HepG2 (cell line): ENCODE measurements around the gene CKB. TPM values are rescaled to one million over a fixed set of nuclear protein-coding genes. Genes with fewer than 3 reads are reported as not detected.

Experiments used
- ATAC-seq: fragments of 200-7000 bp; cut with Tn5 transposase; 3 replicates; pipeline ENCODE4 v1.9.1; 2020; ENCODE audit warnings: mild to moderate bottlenecking, moderate library complexity
- BruUV-seq: library from RNA; stranded (reverse); fragments of 400-500 nt; replicated peaks from 2 replicates; lab custom pipeline; 2021; lab: Mats Ljungman, UMichigan
- CTCF ChIA-PET: fragments of 300-600 bp; formaldehyde crosslinking; extraction: SDS; loops from one replicate; lab custom pipeline; 2021; ENCODE audit warnings: low total read pairs, inconsistent platforms, low intra/inter-chr PET ratio; lab: Yijun Ruan, JAX
- POLR2A ChIA-PET: fragments of 350-600 bp; sonication (Branson Sonifier 250); formaldehyde crosslinking; loops from one replicate; lab custom pipeline; 2020; ENCODE audit warnings: antibody characterized with exemption, inconsistent platforms; lab: Yijun Ruan, JAX
- DNase-seq: peaks from one replicate; pipeline ENCODE4 v3.0.0-alpha.2; 2015; ENCODE audit warnings: low spot score
- FAIRE-seq: peaks from 3 replicates; lab custom pipeline; 2011; peaks lifted over from hg19 to GRCh38; lab: Jason Lieb, UNC
- H2AFZ ChIP-seq: one replicate; pipeline ENCODE4 v1.6.1; 2011; ENCODE audit warnings: low read length, inconsistent platforms
- H3K27ac ChIP-seq: fragments of 300-600 bp; 3 replicates; pipeline ENCODE4 v1.8.0; 2011; ENCODE audit warnings: mixed run types, mild to moderate bottlenecking, mixed read lengths, low read length, inconsistent platforms; ENCODE audit not compliant: insufficient read depth; ENCODE audit errors: extremely low read length
- H3K27me3 ChIP-seq, 2 experiments: fragments of 200-600 bp in 1 of 2; 2 replicates in 1 of 2; 3 replicates in 1 of 2; pipeline versions ENCODE4 v1.6.0 to v1.8.0; 2011; ENCODE audit warnings: low read length in 2 of 2, mild to moderate bottlenecking in 2 of 2, moderate library complexity in 2 of 2, inconsistent platforms in 1 of 2; ENCODE audit not compliant: insufficient read depth in 2 of 2, control insufficient read depth in 1 of 2
- H3K36me3 ChIP-seq, 2 experiments: fragments of 200-600 bp in 1 of 2; replicated peaks in 1 of 2; 2 replicates in 1 of 2; 3 replicates in 1 of 2; pipeline versions ENCODE4 v1.5.1 to v1.8.0; 2011; ENCODE audit warnings: low read length in 2 of 2, inconsistent platforms in 1 of 2; ENCODE audit not compliant: insufficient read depth in 2 of 2, control insufficient read depth in 1 of 2
- H3K4me1 ChIP-seq: 2 replicates; pipeline ENCODE4 v1.5.1; 2012; ENCODE audit warnings: low read length, inconsistent platforms; ENCODE audit not compliant: insufficient read depth
- H3K4me2 ChIP-seq: 2 replicates; pipeline ENCODE4 v1.6.0; 2011; ENCODE audit warnings: low read depth, low read length, inconsistent platforms
- H3K4me3 ChIP-seq, 3 experiments: fragments of 200-600 bp in 1 of 3; sonication (generic), shearing (Covaris generic) in 1 of 3; replicated peaks in 1 of 3; 2 replicates each; pipeline ENCODE4 v1.5.1; 2011 to 2016; ENCODE audit warnings: low read length in 3 of 3, inconsistent platforms in 2 of 3, low read depth in 2 of 3, mild to moderate bottlenecking in 2 of 3, control low read depth in 1 of 3, mixed read lengths in 1 of 3; ENCODE audit not compliant: insufficient read depth in 1 of 3
- H3K79me2 ChIP-seq: one replicate; pipeline ENCODE4 v1.6.1; 2011; ENCODE audit warnings: low read length, inconsistent platforms; ENCODE audit not compliant: insufficient read depth
- H3K9ac ChIP-seq: 2 replicates; pipeline ENCODE4 v1.6.0; 2011; ENCODE audit warnings: mild to moderate bottlenecking, low read depth, low read length, inconsistent platforms; ENCODE audit not compliant: insufficient read depth
- H3K9me3 ChIP-seq: 2 replicates; pipeline ENCODE4 v1.5.1; 2012; ENCODE audit warnings: mild to moderate bottlenecking, low read length
- H4K20me1 ChIP-seq: 2 replicates; pipeline ENCODE4 v1.6.0; 2011; ENCODE audit warnings: inconsistent platforms, mild to moderate bottlenecking, low read length, moderate library complexity; ENCODE audit not compliant: insufficient read depth
- ADNP ChIP-seq: sonication (generic); formaldehyde crosslinking; IDR thresholded peaks from 2 replicates; pipeline ENCODE4 v1.4.0; 2020; ENCODE audit warnings: missing genetic modification reagents
- ERF ChIP-seq: IDR thresholded peaks from 2 replicates; pipeline ENCODE4 v1.6.1; 2018; ENCODE audit warnings: missing biosample characterization, missing genetic modification reagents
- FOXA1 ChIP-seq, 2 experiments: fragments of 450-650 bp in 1 of 2; sonication (generic) in 1 of 2; formaldehyde crosslinking in 1 of 2; IDR thresholded peaks; 2 replicates each; pipeline versions ENCODE4 v1.4.0 to v1.6.1; 2016 to 2020; ENCODE audit warnings: missing genetic modification reagents in 1 of 2
- IRX3 ChIP-seq: sonication (generic); formaldehyde crosslinking; IDR thresholded peaks from 2 replicates; pipeline ENCODE4 v1.8.1; 2023; ENCODE audit warnings: mild to moderate bottlenecking, low read depth, missing genetic modification reagents, borderline replicate concordance
- MYC ChIP-seq: sonication (generic); formaldehyde crosslinking; IDR thresholded peaks from 2 replicates; pipeline ENCODE4 v1.9.0; 2021; ENCODE audit warnings: missing genetic modification reagents, borderline replicate concordance
- NCOR1 ChIP-seq: fragments of 200-600 bp; sonication (generic); IDR thresholded peaks from 2 replicates; pipeline ENCODE4 v1.7.0; 2017; ENCODE audit warnings: antibody characterized with exemption, low read length, borderline replicate concordance
- NFE2L2 ChIP-seq: fragments of 150-350 bp; IDR thresholded peaks from 2 replicates; pipeline ENCODE4 v1.6.1; 2014; ENCODE audit warnings: low read length
- ZBTB21 ChIP-seq: sonication (generic); formaldehyde crosslinking; IDR thresholded peaks from 2 replicates; pipeline ENCODE4 v1.4.0; 2020; ENCODE audit warnings: missing genetic modification reagents
- ZBTB3 ChIP-seq: sonication (generic); formaldehyde crosslinking; IDR thresholded peaks from 2 replicates; pipeline ENCODE4 v1.4.0; 2020; ENCODE audit warnings: low read depth, mild to moderate bottlenecking, moderate library complexity, missing genetic modification reagents, borderline replicate concordance
- ZBTB7A ChIP-seq: sonication (generic); formaldehyde crosslinking; IDR thresholded peaks from 2 replicates; pipeline ENCODE4 v1.8.0; 2022; ENCODE audit warnings: mild to moderate bottlenecking, missing genetic modification reagents
- ZMAT3 ChIP-seq: sonication (generic); formaldehyde crosslinking; conservative IDR thresholded peaks from 2 replicates; pipeline ENCODE4 v1.7.0; 2021; ENCODE audit warnings: missing genetic modification reagents
- ZNF510 ChIP-seq: sonication (generic); formaldehyde crosslinking; IDR thresholded peaks from 2 replicates; pipeline ENCODE4 v1.4.0; 2020; ENCODE audit warnings: low read depth, mild to moderate bottlenecking, missing genetic modification reagents
- WGBS: methylation state at CpG from one replicate; pipeline ENCODE4 v1.1.6; 2017; ENCODE audit warnings: low lambda C conversion rate; 5-methylcytosine and 5-hydroxymethylcytosine counted together
- in situ Hi-C: cut with HindIII; loops from 2 replicates; pipeline ENCODE4 v1.10.0; 2017; ENCODE audit warnings: low pct_unique_long_range_greater_than_20kb; ENCODE audit not compliant: extremely low pct_ligation_motif_present
- intact Hi-C: fragments of 100-400 bp; cut with micrococcal nuclease; formaldehyde crosslinking; loops from one replicate; pipeline ENCODE4 v1.10.0; 2022; ENCODE audit not compliant: unreplicated experiment
- polyA plus RNA-seq, 8 experiments: library from polyadenylated mRNA; depleted of rRNA in 3 of 8; stranded (reverse) in 7 of 8; unstranded in 1 of 8; fragments of >200 nt; fragmentation: Illumina TruSeq in 4 of 8; extraction: Trizol in 4 of 8; gene quantifications; 2 replicates each; pipeline versions ENCODE4 v1.2.1 to v1.2.3, GENCODE V29; 2011 to 2016; ENCODE audit warnings: low read depth in 4 of 8, missing spikeins in 1 of 8, mixed read lengths in 1 of 8; ENCODE audit not compliant: insufficient read depth in 1 of 8
- total RNA-seq, 5 experiments: library from RNA; depleted of rRNA; stranded (reverse); fragments of >200 nt; fragmentation: Illumina TruSeq; extraction: Trizol; gene quantifications; 2 replicates each; pipeline ENCODE4 v1.2.3, GENCODE V29; 2016; ENCODE audit warnings: low read depth in 1 of 5
- TF ChIP-seq, protein P1 (sequence below), 2 experiments: fragments of 450-650 bp in 1 of 2; sonication (generic) in 1 of 2; formaldehyde crosslinking in 1 of 2; IDR thresholded peaks; 2 replicates each; pipeline versions ENCODE4 v1.6.1 to v1.8.0; 2016 to 2022; ENCODE audit warnings: antibody characterized with exemption in 1 of 2, mild to moderate bottlenecking in 1 of 2, missing genetic modification reagents in 1 of 2
- TF ChIP-seq, protein P2 (sequence below): sonication (generic); formaldehyde crosslinking; IDR thresholded peaks from 2 replicates; pipeline ENCODE4 v1.5.1; 2020; ENCODE audit warnings: missing genetic modification reagents, mild to moderate bottlenecking, borderline replicate concordance

Gene CKB
- total and polyA plus RNA-seq, 2 of the 13 experiments (the other 11 are each of a cell fraction or from before 2014, with no cell fraction given): 82.3 to 217 TPM

DNA sequence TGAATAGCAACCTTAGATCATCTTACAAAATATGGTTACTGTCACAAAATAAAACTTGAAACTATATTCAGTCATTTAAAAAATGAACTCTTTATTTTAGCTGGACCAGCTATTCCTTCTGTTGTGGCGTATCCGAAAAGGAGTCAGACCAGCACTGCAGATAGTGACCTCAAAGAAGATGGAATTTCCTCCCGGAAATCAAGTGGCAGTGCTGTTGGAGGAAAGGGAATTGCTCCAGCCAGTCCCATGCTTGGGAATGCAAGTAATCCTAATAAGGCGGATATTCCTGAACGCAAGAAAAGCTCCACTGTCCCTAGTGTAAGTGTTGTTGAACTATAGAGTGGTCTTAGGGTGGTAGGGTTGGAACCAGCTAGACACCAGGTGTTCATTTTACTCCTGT lies 47.7 kb downstream of the CKB start:
- Histone ChIP-seq H2AFZ (no peak overlapping the region), H4K20me1 (no peaks in the 10 kb centered on the region), H3K4me1 (0 out of 2 replicates have a peak, but pooled peaks cover 5% of the 10 kb centered on the region), H3K36me3 (peaks cover 14 to 47% of the 10 kb centered on the region in 2 experiments; a peak in 4 of 5 replicates), H3K79me2 (no peaks in the 10 kb centered on the region), H3K4me2 (no peak overlapping the region), H3K9ac (no peak overlapping the region), H3K9me3 (no peaks in the 10 kb centered on the region), H3K27ac (no peak overlapping the region), H3K4me3 (no peak overlapping the region), H3K27me3 (no peaks in the 10 kb centered on the region)
- TF ChIP-seq, protein P1, sequence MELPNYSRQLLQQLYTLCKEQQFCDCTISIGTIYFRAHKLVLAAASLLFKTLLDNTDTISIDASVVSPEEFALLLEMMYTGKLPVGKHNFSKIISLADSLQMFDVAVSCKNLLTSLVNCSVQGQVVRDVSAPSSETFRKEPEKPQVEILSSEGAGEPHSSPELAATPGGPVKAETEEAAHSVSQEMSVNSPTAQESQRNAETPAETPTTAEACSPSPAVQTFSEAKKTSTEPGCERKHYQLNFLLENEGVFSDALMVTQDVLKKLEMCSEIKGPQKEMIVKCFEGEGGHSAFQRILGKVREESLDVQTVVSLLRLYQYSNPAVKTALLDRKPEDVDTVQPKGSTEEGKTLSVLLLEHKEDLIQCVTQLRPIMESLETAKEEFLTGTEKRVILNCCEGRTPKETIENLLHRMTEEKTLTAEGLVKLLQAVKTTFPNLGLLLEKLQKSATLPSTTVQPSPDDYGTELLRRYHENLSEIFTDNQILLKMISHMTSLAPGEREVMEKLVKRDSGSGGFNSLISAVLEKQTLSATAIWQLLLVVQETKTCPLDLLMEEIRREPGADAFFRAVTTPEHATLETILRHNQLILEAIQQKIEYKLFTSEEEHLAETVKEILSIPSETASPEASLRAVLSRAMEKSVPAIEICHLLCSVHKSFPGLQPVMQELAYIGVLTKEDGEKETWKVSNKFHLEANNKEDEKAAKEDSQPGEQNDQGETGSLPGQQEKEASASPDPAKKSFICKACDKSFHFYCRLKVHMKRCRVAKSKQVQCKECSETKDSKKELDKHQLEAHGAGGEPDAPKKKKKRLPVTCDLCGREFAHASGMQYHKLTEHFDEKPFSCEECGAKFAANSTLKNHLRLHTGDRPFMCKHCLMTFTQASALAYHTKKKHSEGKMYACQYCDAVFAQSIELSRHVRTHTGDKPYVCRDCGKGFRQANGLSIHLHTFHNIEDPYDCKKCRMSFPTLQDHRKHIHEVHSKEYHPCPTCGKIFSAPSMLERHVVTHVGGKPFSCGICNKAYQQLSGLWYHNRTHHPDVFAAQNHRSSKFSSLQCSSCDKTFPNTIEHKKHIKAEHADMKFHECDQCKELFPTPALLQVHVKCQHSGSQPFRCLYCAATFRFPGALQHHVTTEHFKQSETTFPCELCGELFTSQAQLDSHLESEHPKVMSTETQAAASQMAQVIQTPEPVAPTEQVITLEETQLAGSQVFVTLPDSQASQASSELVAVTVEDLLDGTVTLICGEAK (IDR thresholded peaks at IDR 0.05): no peak
- TF ChIP-seq, protein P1 (CRISPR knock-in tag; IDR thresholded peaks at IDR 0.05): no peak
- TF ChIP-seq ZBTB21 (CRISPR knock-in tag) (no peak), IRX3 (CRISPR knock-in tag) (no peak), ERF (CRISPR knock-in tag) (no peak), FOXA1 (IDR thresholded peaks at IDR 0.05) (no peak), FOXA1 (CRISPR knock-in tag; IDR thresholded peaks at IDR 0.05) (no peak), ADNP (CRISPR knock-in tag) (no peak), ZBTB7A (CRISPR knock-in tag) (no peak), ZBTB3 (CRISPR knock-in tag) (no peak), MYC (CRISPR knock-in tag) (no peak), NCOR1 (no peak), NFE2L2 (no peak), ZNF510 (CRISPR knock-in tag) (no peak), ZMAT3 (CRISPR knock-in tag) (no peak)
- TF ChIP-seq, protein P2, sequence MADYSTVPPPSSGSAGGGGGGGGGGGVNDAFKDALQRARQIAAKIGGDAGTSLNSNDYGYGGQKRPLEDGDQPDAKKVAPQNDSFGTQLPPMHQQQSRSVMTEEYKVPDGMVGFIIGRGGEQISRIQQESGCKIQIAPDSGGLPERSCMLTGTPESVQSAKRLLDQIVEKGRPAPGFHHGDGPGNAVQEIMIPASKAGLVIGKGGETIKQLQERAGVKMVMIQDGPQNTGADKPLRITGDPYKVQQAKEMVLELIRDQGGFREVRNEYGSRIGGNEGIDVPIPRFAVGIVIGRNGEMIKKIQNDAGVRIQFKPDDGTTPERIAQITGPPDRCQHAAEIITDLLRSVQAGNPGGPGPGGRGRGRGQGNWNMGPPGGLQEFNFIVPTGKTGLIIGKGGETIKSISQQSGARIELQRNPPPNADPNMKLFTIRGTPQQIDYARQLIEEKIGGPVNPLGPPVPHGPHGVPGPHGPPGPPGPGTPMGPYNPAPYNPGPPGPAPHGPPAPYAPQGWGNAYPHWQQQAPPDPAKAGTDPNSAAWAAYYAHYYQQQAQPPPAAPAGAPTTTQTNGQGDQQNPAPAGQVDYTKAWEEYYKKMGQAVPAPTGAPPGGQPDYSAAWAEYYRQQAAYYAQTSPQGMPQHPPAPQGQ: no peak
- WGBS: 98% methylated on average over 5 of the region's 5 CpGs
- in situ Hi-C loops: no loop called here
- no peak for DNase-seq
- intact Hi-C loops: no loop called here
- no TSS peak for BruUV-seq
- ATAC-seq: no peak
- POLR2A ChIA-PET: no interaction called here
- FAIRE-seq: no peak
- CTCF ChIA-PET: no interaction called here
